ENCODE data around the gene TOLLIP. TPM values are rescaled to one million over a fixed set of nuclear protein-coding genes. Genes with fewer than 3 reads are reported as not detected.

The TOLLIP gene
- total and polyA plus RNA-seq, 10 donors = 16.1 to 67.4 (median 46.2) TPM

DNA sequence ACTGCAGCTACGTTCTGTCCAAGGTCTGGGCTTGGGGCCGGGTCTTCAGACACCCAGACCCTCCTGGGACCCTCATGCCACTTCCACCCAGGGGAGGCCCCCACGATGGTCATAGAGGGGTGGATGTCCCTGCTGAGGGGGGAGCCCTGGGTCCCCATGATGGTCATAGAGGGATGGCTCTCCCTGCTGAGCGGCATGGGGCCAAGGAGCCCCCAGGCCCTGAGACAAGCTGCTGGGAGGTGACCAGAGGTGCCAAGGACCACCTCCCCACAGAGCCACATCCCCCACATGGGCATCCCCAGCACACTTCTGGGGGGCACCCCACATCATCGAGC is 79.3 kb downstream of the TOLLIP start:
- 67 to 83% (median 80%) methylated on average over 1 to 5 of the region's 5 CpGs for WGBS, 5 donors
- no peaks in the 10 kb centered on the region for H3K9me3 ChIP-seq
- intact Hi-C loops (cut with DNase I; ENCODE audit: low total_unique reads) = no loop called here
- H3K36me3 ChIP-seq = no peaks in the 10 kb centered on the region
- peak; percentile 51 for DNase-seq
- no peak overlapping the region for H3K27ac ChIP-seq
- no peaks in the 10 kb centered on the region for H3K4me1 ChIP-seq
- no peak overlapping the region for H3K4me3 ChIP-seq
- TF ChIP-seq, protein P1, sequence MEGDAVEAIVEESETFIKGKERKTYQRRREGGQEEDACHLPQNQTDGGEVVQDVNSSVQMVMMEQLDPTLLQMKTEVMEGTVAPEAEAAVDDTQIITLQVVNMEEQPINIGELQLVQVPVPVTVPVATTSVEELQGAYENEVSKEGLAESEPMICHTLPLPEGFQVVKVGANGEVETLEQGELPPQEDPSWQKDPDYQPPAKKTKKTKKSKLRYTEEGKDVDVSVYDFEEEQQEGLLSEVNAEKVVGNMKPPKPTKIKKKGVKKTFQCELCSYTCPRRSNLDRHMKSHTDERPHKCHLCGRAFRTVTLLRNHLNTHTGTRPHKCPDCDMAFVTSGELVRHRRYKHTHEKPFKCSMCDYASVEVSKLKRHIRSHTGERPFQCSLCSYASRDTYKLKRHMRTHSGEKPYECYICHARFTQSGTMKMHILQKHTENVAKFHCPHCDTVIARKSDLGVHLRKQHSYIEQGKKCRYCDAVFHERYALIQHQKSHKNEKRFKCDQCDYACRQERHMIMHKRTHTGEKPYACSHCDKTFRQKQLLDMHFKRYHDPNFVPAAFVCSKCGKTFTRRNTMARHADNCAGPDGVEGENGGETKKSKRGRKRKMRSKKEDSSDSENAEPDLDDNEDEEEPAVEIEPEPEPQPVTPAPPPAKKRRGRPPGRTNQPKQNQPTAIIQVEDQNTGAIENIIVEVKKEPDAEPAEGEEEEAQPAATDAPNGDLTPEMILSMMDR (IDR thresholded peaks at IDR 0.05 in 8 of 11, conservative IDR thresholded peaks at IDR 0.05 in 3 of 11) = no peak
- TF ChIP-seq POLR2A (IDR thresholded peaks at IDR 0.05) (no peak), POLR2AphosphoS5 (IDR thresholded peaks at IDR 0.05) (no peak)
- H3K27me3 ChIP-seq (replicated peaks in 1 of 7) = peaks cover 0 to 76% (median 0%) of the 10 kb centered on the region in 7 donors

DNA sequence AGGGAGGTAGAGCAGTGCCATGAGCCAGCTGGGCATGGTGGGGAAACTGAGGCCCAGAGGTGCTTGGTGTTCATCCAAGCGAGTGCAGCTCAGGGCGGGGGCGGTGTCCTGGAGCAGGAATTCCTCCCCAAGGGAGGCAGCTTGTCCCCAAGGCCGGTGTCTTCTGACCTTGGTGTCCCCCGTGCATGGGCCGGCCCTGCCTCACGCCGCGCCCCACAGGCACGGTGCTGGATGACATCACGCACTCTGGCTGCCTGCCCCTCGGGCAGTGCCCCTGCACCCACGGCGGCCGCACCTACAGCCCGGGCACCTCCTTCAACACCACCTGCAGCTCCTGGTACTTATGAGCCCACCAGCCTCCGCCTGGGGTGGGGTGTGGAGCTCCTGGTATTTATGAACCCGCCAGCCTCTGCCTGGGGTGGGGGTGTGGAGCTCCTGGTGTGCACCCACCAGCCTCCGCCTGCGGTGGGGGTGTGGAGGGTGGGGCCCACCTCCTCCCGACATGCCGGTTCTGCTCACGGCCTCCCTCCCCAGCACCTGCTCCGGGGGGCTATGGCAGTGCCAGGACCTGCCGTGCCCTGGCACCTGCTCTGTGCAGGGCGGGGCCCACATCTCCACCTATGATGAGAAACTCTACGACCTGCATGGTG is 79.8 kb downstream of the TOLLIP start:
- Histone ChIP-seq H3K36me3 (no peaks in the 10 kb centered on the region), H3K27me3 (replicated peaks in 1 of 7) (peaks cover 0 to 81% (median 0%) of the 10 kb centered on the region in 7 donors), H3K9me3 (no peaks in the 10 kb centered on the region), H3K4me1 (no peaks in the 10 kb centered on the region), H3K4me3 (no peak overlapping the region), H3K27ac (no peak overlapping the region)
- peak; percentile 65 for DNase-seq
- 75 to 84% (median 81%) methylated on average over 20 to 27 of the region's 27 CpGs for WGBS, 5 donors
- TF ChIP-seq POLR2A (IDR thresholded peaks at IDR 0.05) (no peak), POLR2AphosphoS5 (IDR thresholded peaks at IDR 0.05) (no peak)
- TF ChIP-seq, protein P1 (IDR thresholded peaks at IDR 0.05 in 8 of 11, conservative IDR thresholded peaks at IDR 0.05 in 3 of 11) = no peak
- intact Hi-C loops (cut with DNase I; ENCODE audit: low total_unique reads) = no loop called here

DNA sequence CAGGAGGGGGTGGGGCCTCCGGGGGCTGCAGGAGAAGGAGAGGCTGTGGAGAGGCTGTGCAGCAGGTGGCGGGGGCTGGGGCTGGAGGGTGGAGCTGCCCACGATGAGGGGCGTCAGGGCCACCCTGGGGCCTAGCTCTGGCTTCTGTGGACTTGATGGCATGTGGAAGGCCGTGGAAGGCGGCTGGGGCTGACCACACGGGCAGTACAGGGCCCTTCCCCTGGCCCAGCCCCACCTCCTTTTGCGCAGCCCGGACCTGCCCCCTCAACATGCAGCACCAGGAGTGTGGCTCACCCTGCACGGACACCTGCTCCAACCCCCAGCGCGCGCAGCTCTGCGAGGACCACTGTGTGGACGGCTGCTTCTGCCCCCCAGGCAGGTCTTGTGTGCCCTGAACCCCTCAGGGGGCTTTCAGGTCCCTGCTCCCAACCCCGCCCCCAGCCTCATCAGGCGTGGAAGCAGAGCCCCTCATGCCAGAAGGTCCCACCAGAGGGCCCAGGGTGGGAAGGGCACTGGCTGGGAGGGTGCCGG is 80.4 kb downstream of the TOLLIP start:
- Histone ChIP-seq H3K9me3 (no peaks in the 10 kb centered on the region), H3K36me3 (no peaks in the 10 kb centered on the region), H3K4me1 (no peaks in the 10 kb centered on the region), H3K4me3 (no peak overlapping the region), H3K27me3 (replicated peaks in 1 of 7) (peaks cover 0 to 87% (median 2%) of the 10 kb centered on the region in 7 donors), H3K27ac (no peak overlapping the region)
- 71 to 88% (median 77%) methylated on average over 7 to 18 of the region's 18 CpGs for WGBS, 5 donors
- intact Hi-C loops (cut with DNase I; ENCODE audit: low total_unique reads) = no loop called here
- DNase-seq = peak; percentile 64
- no peak for TF ChIP-seq POLR2AphosphoS5 (IDR thresholded peaks at IDR 0.05)
- TF ChIP-seq, protein P1 (IDR thresholded peaks at IDR 0.05 in 8 of 11, conservative IDR thresholded peaks at IDR 0.05 in 3 of 11) = no peak
- TF ChIP-seq POLR2A (IDR thresholded peaks at IDR 0.05) = no peak

DNA sequence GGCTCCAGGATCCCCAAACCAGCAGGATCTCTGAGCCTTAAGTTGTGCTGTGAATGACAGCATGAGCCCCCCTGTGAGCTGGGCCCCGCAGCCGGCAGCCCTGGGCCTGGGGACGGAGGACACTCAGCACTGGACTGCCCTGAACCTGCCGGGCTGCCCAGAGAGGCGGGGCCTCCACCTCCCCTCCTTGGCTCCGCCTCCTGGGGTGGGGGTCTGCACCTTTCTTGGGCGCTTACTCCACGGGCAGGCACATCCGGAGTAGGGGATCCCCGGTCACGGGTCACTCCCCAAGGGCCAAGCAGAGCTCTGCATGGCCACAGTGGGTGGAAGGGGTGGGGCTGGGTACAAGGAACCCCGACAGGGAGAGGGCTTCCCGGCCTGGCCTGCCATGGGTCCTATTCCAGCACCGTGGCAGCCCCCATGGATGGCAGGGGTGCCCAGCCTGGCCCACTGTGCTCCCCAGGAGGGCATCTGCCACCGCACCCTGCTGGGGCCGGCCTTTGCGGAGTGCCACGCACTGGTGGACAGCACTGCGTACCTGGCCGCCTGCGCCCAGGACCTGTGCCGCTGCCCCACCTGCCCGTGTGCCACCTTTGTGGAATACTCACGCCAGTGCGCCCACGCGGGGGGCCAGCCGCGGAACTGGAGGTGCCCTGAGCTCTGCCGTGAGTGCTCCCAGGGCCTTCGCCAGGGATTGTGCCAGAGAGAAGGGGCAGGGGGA is 81.2 kb downstream of the TOLLIP start:
- Histone ChIP-seq H3K4me3 (no peak overlapping the region), H3K27me3 (replicated peaks in 1 of 7) (peaks cover 0 to 92% (median 9%) of the 10 kb centered on the region in 7 donors), H3K4me1 (no peaks in the 10 kb centered on the region), H3K36me3 (no peaks in the 10 kb centered on the region), H3K9me3 (no peaks in the 10 kb centered on the region), H3K27ac (no peak overlapping the region)
- TF ChIP-seq POLR2AphosphoS5 (IDR thresholded peaks at IDR 0.05) (no peak), POLR2A (IDR thresholded peaks at IDR 0.05) (no peak)
- TF ChIP-seq, protein P1 (IDR thresholded peaks at IDR 0.05 in 8 of 11, conservative IDR thresholded peaks at IDR 0.05 in 3 of 11) = no peak
- peak; percentile 69 for DNase-seq
- intact Hi-C loops (cut with DNase I; ENCODE audit: low total_unique reads) = no loop called here
- WGBS, 5 donors = 81 to 93% (median 87%) methylated on average over 9 to 31 of the region's 31 CpGs
